K562 (cell line): ENCODE results near the gene IP6K2. TPM values are rescaled to one million over a fixed set of nuclear protein-coding genes. Genes with fewer than 3 reads are reported as not detected.

ENCODE experiments used
- ATF6 ChIP-seq: sonication (generic); formaldehyde crosslinking; IDR thresholded peaks from 2 replicates; pipeline ENCODE4 v1.4.0; 2020; ENCODE audit warnings: mild to moderate bottlenecking, missing genetic modification reagents
- CBX3 ChIP-seq, 2 experiments: IDR thresholded peaks; 1 replicate in 1 of 2; 2 replicates in 1 of 2; pipeline ENCODE4 v1.6.1; 2012; ENCODE audit warnings: inconsistent platforms in 2 of 2, low read length in 2 of 2, borderline replicate concordance in 1 of 2, control low read depth in 1 of 2
- COPS2 ChIP-seq: fragments of 450-650 bp; conservative IDR thresholded peaks from 2 replicates; pipeline ENCODE4 v1.6.1; 2016; ENCODE audit warnings: mild to moderate bottlenecking, moderate library complexity
- CXXC5 ChIP-seq: fragments of 250-450 bp; sonication (Bioruptor Pico); IDR thresholded peaks from 2 replicates; pipeline ENCODE4 v1.8.0; 2022; ENCODE audit warnings: inconsistent platforms, mild to moderate bottlenecking, moderate library complexity
- DDX20 ChIP-seq: fragments of 450-650 bp; IDR thresholded peaks from 2 replicates; pipeline ENCODE4 v1.6.1; 2016; ENCODE audit warnings: missing genetic modification characterization, low read depth, mild to moderate bottlenecking, missing compliant biosample characterization, moderate library complexity
- E2F4 ChIP-seq: sonication (generic); formaldehyde crosslinking; IDR thresholded peaks from 2 replicates; pipeline ENCODE4 v1.8.0; 2022; ENCODE audit warnings: mild to moderate bottlenecking, low read depth, missing genetic modification reagents
- GABPB2 ChIP-seq: fragments of 250-450 bp; sonication (Bioruptor Pico); conservative IDR thresholded peaks from 2 replicates; pipeline ENCODE4 v1.5.1; 2021; ENCODE audit warnings: mild to moderate bottlenecking
- HMBOX1 ChIP-seq: sonication (generic); IDR thresholded peaks from 2 replicates; pipeline ENCODE4 v1.6.1; 2016
- MBD1 ChIP-seq: fragments of 250-450 bp; sonication (Bioruptor Pico); IDR thresholded peaks from 2 replicates; pipeline ENCODE4 v1.8.0; 2022; ENCODE audit warnings: inconsistent platforms
- NBN ChIP-seq: fragments of 450-650 bp; IDR thresholded peaks from 2 replicates; pipeline ENCODE4 v1.6.1; 2016; ENCODE audit warnings: low read depth, mild to moderate bottlenecking
- POLR2H ChIP-seq: IDR thresholded peaks from 2 replicates; pipeline ENCODE4 v1.6.1; 2016; ENCODE audit warnings: missing genetic modification characterization, low read depth, mild to moderate bottlenecking, control low read depth, missing compliant biosample characterization, moderate library complexity
- SAFB2 ChIP-seq: fragments of 200-400 bp; formaldehyde crosslinking; IDR thresholded peaks from 2 replicates; pipeline ENCODE4 v1.6.1; 2018; ENCODE audit warnings: borderline replicate concordance, low read length, low read depth, moderate library complexity; ENCODE audit not compliant: severe bottlenecking
- ZFP91 ChIP-seq: sonication (generic); formaldehyde crosslinking; IDR thresholded peaks from 2 replicates; pipeline ENCODE4 v1.8.0; 2022; ENCODE audit warnings: mild to moderate bottlenecking, missing genetic modification reagents
- ZNF143 ChIP-seq: sonication (generic); formaldehyde crosslinking; IDR thresholded peaks from 2 replicates; pipeline ENCODE4 v1.9.0; 2022; ENCODE audit warnings: mild to moderate bottlenecking, missing genetic modification reagents
- ZNF395 ChIP-seq: fragments of 200-800 bp; sonication (Bioruptor generic); IDR thresholded peaks from 2 replicates; pipeline ENCODE4 v1.6.1; 2017; ENCODE audit warnings: missing genetic modification characterization, missing compliant biosample characterization
- ZNF436 ChIP-seq: fragments of 250-450, 450-650 bp; sonication (Bioruptor Pico); formaldehyde crosslinking; IDR thresholded peaks from 2 replicates; pipeline ENCODE4 v1.7.0; 2020; ENCODE audit warnings: mild to moderate bottlenecking
- polyA plus RNA-seq, 8 experiments: library from polyadenylated mRNA; depleted of rRNA in 4 of 8; stranded (reverse) in 5 of 8; unstranded in 3 of 8; fragments of >200 nt; fragmentation: Nextera tagmentation in 2 of 8; fragmentation: Illumina TruSeq in 1 of 8; extraction: Ambion mirVana in 2 of 8; extraction: Trizol in 1 of 8; gene quantifications; 2 replicates each; pipeline versions ENCODE4 v1.2.1 to v1.2.3, GENCODE V29; 2011 to 2014; ENCODE audit warnings: inconsistent platforms in 1 of 8, missing spikeins in 1 of 8
- total RNA-seq, 7 experiments: library from RNA; depleted of rRNA in 6 of 7; stranded (reverse); fragments of >200 nt in 6 of 7; fragmentation: Illumina TruSeq in 2 of 7; extraction: Trizol in 2 of 7; gene quantifications; 2 replicates each; pipeline versions ENCODE4 v1.2.1 to v1.2.3, GENCODE V29; 2011 to 2021; ENCODE audit warnings: low replicate concordance in 1 of 7

Gene IP6K2
- total and polyA plus RNA-seq, 9 of the 15 experiments (the other 6 are each of a cell fraction or from before 2014, with no cell fraction given) = 19.6 to 78.1 (median 48.0) TPM

GRCh38 chr3:48739955-48740823 is 23.2 kb upstream of the IP6K2 start (continued):
- peak; percentile 60; the same call in 1 of the 2 replicates for TF ChIP-seq ZNF395 (CRISPR knock-in tag)
- TF ChIP-seq MBD1 (CRISPR knock-in tag) = no peak
- no peak for TF ChIP-seq ZNF143
- no peak for TF ChIP-seq GABPB2 (CRISPR knock-in tag)
- no peak for TF ChIP-seq POLR2H (tag)
- no peak for TF ChIP-seq CXXC5
- TF ChIP-seq SAFB2 = no peak
- no peak for TF ChIP-seq DDX20 (tag)
- no peak for TF ChIP-seq ZNF436
- no peak for TF ChIP-seq ATF6 (CRISPR knock-in tag)
- no peak for TF ChIP-seq ZFP91
- no peak for TF ChIP-seq CBX3 (IDR thresholded peaks at IDR 0.05; ENCODE audit: borderline replicate concordance in 1 of 2, low read length in 2 of 2)
- TF ChIP-seq NBN = no peak
- TF ChIP-seq HMBOX1 = no peak
- TF ChIP-seq E2F4 (CRISPR knock-in tag) = no peak
- TF ChIP-seq COPS2 = no peak
